Activated CD4-positive, CD25-positive, alpha-beta regulatory T cell treated with anti-CD3 and anti-CD28 coated beads, Interleukin-2, amount 50 U/mL, for 72 hours (primary cell): Measurements from ENCODE around the gene VWA1.
"Not testable (repeated sequence)": the region's sequence is repeated elsewhere in the genome, so short reads cannot be mapped to it uniquely, and the experiment has no call there.

Experiments used
- DNase-seq: peaks from one replicate; pipeline ENCODE4 v3.0.0; 2021

Gene VWA1

GRCh38 chr1:1437033-1437903 is 1.8 kb downstream of the VWA1 start:
- no peak for DNase-seq

GRCh38 chr1:1437904-1438376 is 2.5 kb downstream of the VWA1 start:
- DNase-seq = no peak

- no peak for DNase-seq
Measured at GRCh38 chr1:1438531-1439381, 3.3 kb downstream of the VWA1 start.

- DNase-seq = no peak
Measured at GRCh38 chr1:1439546-1440261, 4.2 kb downstream of the VWA1 start.

- DNase-seq = no peak
Measured at GRCh38 chr1:1440262-1441001, 4.9 kb downstream of the VWA1 start.

- peak; percentile 63 for DNase-seq
Measured at GRCh38 chr1:1441002-1441888, 5.8 kb downstream of the VWA1 start.

GRCh38 chr1:1442069-1442770 is 6.7 kb downstream of the VWA1 start:
- no peak for DNase-seq

- not testable (repeated sequence) for DNase-seq
Measured at GRCh38 chr1:1446631-1447030, 11.1 kb downstream of the VWA1 start.

- DNase-seq = no peak
Measured at GRCh38 chr1:1449099-1449739, 13.7 kb downstream of the VWA1 start, which contains the start of gene ATAD3C. Gene ATAD3C, plus strand, starts transcription at chr1:1449689. Its CDS starts 995 bp downstream, at chr1:1450684.

- not testable (repeated sequence) for DNase-seq
Measured at GRCh38 chr1:1450616-1451015, 15.1 kb downstream of the VWA1 start.

GRCh38 chr1:1451696-1452364 is 16.3 kb downstream of the VWA1 start:
- DNase-seq = no peak

- DNase-seq = not testable (repeated sequence)
Measured at GRCh38 chr1:1452365-1452739, 16.9 kb downstream of the VWA1 start.

GRCh38 chr1:1452882-1453281 is 17.4 kb downstream of the VWA1 start:
- DNase-seq = no peak

GRCh38 chr1:1454286-1455056 is 19.0 kb downstream of the VWA1 start:
- not testable (repeated sequence) for DNase-seq

GRCh38 chr1:1455366-1455884 is 19.9 kb downstream of the VWA1 start:
- no peak for DNase-seq

GRCh38 chr1:1455934-1456333 is 20.4 kb downstream of the VWA1 start:
- DNase-seq = not testable (repeated sequence)

GRCh38 chr1:1456683-1457255 is 21.3 kb downstream of the VWA1 start:
- not testable (repeated sequence) for DNase-seq

- DNase-seq = not testable (repeated sequence)
Measured at GRCh38 chr1:1459156-1459555, 23.7 kb downstream of the VWA1 start.
